GM12878 (cell line): ENCODE results near the gene UNK. TPM values are rescaled to one million over a fixed set of nuclear protein-coding genes. Genes with fewer than 3 reads are reported as not detected.
"Not testable (repeated sequence)": the region's sequence is repeated elsewhere in the genome, so short reads cannot be mapped to it uniquely, and the experiment has no call there.

ENCODE experiments used
- ATAC-seq: fragments of 200-7000 bp; cut with Tn5 transposase; 3 replicates; pipeline ENCODE4 v1.9.1; 2020; ENCODE audit warnings: mild to moderate bottlenecking, moderate library complexity
- BruUV-seq: library from RNA; stranded (reverse); fragments of 400-500 nt; replicated peaks from 2 replicates; lab custom pipeline; 2021; lab: Mats Ljungman, UMichigan
- CTCF ChIA-PET: fragments of 300-600 bp; sonication (Branson Sonifier 250); formaldehyde crosslinking; extraction: SDS; loops from one replicate; lab custom pipeline; 2021; ENCODE audit warnings: inconsistent platforms; lab: Yijun Ruan, JAX
- POLR2A ChIA-PET: fragments of 350-600 bp; formaldehyde crosslinking; extraction: SDS; loops from one replicate; lab custom pipeline; 2021; ENCODE audit warnings: inconsistent platforms; lab: Charles Lee
- RAD21 ChIA-PET: fragments of 300-600 bp; sonication (Branson Sonifier 250); formaldehyde crosslinking; loops from one replicate; lab custom pipeline; 2023; ENCODE audit warnings: antibody characterized with exemption; ENCODE audit not compliant: unreplicated experiment; lab: Charles Lee
- SMC1A ChIA-PET: fragments of 300-600 bp; sonication (Branson Sonifier 250); formaldehyde crosslinking; loops from one replicate; lab custom pipeline; 2023; ENCODE audit not compliant: unreplicated experiment, uncharacterized antibody; lab: Charles Lee
- DNase-seq: peaks from one replicate; pipeline ENCODE4 v3.0.0-alpha.2; 2011; ENCODE audit warnings: low read depth, low spot score
- FAIRE-seq: peaks from 3 replicates; lab custom pipeline; 2011; peaks lifted over from hg19 to GRCh38; lab: Jason Lieb, UNC
- H2AFZ ChIP-seq: 2 replicates; pipeline ENCODE4 v1.6.0; 2011; ENCODE audit warnings: low read depth, low read length, control low read depth; ENCODE audit not compliant: control insufficient read depth
- H3K27ac ChIP-seq: 2 replicates; pipeline ENCODE4 v1.5.1; 2011; ENCODE audit warnings: control low read depth; ENCODE audit not compliant: control insufficient read depth, insufficient read depth
- H3K27me3 ChIP-seq, 2 experiments: replicated peaks in 1 of 2; 2 replicates each; pipeline versions ENCODE4 v1.6.0 to v1.6.1; 2011; ENCODE audit warnings: low read length in 1 of 2; ENCODE audit not compliant: control insufficient read depth in 2 of 2, insufficient read depth in 2 of 2
- H3K36me3 ChIP-seq, 2 experiments: 2 replicates each; pipeline ENCODE4 v1.5.1; 2011; ENCODE audit warnings: low read length in 1 of 2; ENCODE audit not compliant: control insufficient read depth in 2 of 2, insufficient read depth in 2 of 2
- H3K4me1 ChIP-seq: 2 replicates; pipeline ENCODE4 v1.6.1; 2011; ENCODE audit warnings: mild to moderate bottlenecking, low read length, moderate library complexity, mixed read lengths; ENCODE audit not compliant: control insufficient read depth, insufficient read depth
- H3K4me2 ChIP-seq: 2 replicates; pipeline ENCODE4 v1.6.0; 2011; ENCODE audit warnings: control low read depth; ENCODE audit not compliant: control insufficient read depth, insufficient read depth
- H3K4me3 ChIP-seq: fragments of 200-600 bp; sonication (generic); 2 replicates; pipeline ENCODE4 v1.5.1; 2016
- H3K79me2 ChIP-seq: 2 replicates; pipeline ENCODE4 v1.6.0; 2011; ENCODE audit warnings: low read length; ENCODE audit not compliant: control insufficient read depth, insufficient read depth
- H3K9ac ChIP-seq: 2 replicates; pipeline ENCODE4 v1.8.0; 2011; ENCODE audit warnings: low read length, control low read depth, mixed read lengths; ENCODE audit not compliant: control insufficient read depth, insufficient read depth
- H3K9me3 ChIP-seq: replicated peaks from 3 replicates; pipeline ENCODE4 v1.5.1; 2011; ENCODE audit warnings: mild to moderate bottlenecking, low read length; ENCODE audit not compliant: control insufficient read depth, insufficient read depth
- H4K20me1 ChIP-seq: 2 replicates; pipeline ENCODE4 v1.6.0; 2011; ENCODE audit not compliant: control insufficient read depth, insufficient read depth
- BMI1 ChIP-seq: fragments of 450-650 bp; IDR thresholded peaks from 2 replicates; pipeline ENCODE4 v1.6.1; 2016; ENCODE audit warnings: mild to moderate bottlenecking, moderate library complexity, borderline replicate concordance
- CBX3 ChIP-seq: fragments of 200-600 bp; sonication (generic); IDR thresholded peaks from 2 replicates; pipeline ENCODE4 v1.6.1; 2016; ENCODE audit warnings: low read depth, borderline replicate concordance
- EGR1 ChIP-seq, 2 experiments: IDR thresholded peaks; 1 replicate in 1 of 2; 2 replicates in 1 of 2; pipeline ENCODE4 v1.6.1; 2011 to 2012; ENCODE audit warnings: low read depth in 2 of 2, low read length in 2 of 2, borderline replicate concordance in 1 of 2, mild to moderate bottlenecking in 1 of 2, moderate library complexity in 1 of 2
- NFYA ChIP-seq: IDR thresholded peaks from 2 replicates; pipeline ENCODE4 v1.6.1; 2011; ENCODE audit warnings: low read depth, mild to moderate bottlenecking, low read length, improper control_type of control experiment, borderline replicate concordance
- PKNOX1 ChIP-seq: fragments of 450-650 bp; IDR thresholded peaks from 2 replicates; pipeline ENCODE4 v1.6.1; 2016; ENCODE audit warnings: mild to moderate bottlenecking
- POLR2A ChIP-seq: IDR thresholded peaks from 2 replicates; pipeline ENCODE4 v1.6.1; 2011; ENCODE audit warnings: low read depth, mild to moderate bottlenecking, low read length
- POU2F2 ChIP-seq: IDR thresholded peaks from 3 replicates; pipeline ENCODE4 v1.6.1; 2011; ENCODE audit warnings: low read depth, mild to moderate bottlenecking, low read length, borderline replicate concordance
- SIN3A ChIP-seq: IDR thresholded peaks from 2 replicates; pipeline ENCODE4 v1.6.1; 2012; ENCODE audit warnings: low read depth, low read length, improper control_type of control experiment
- STAT3 ChIP-seq: IDR thresholded peaks from 2 replicates; pipeline ENCODE4 v1.6.1; 2011; ENCODE audit warnings: low read depth, low read length, improper control_type of control experiment
- ZNF217 ChIP-seq: fragments of 450-650 bp; IDR thresholded peaks from 2 replicates; pipeline ENCODE4 v1.6.1; 2017; ENCODE audit warnings: antibody characterized with exemption, mild to moderate bottlenecking
- ZNF384 ChIP-seq: IDR thresholded peaks from 2 replicates; pipeline ENCODE4 v1.6.1; 2012; ENCODE audit warnings: low read depth, mild to moderate bottlenecking, low read length, improper control_type of control experiment, borderline replicate concordance
- WGBS: methylation state at CpG from one replicate; pipeline ENCODE4 v1.1.6; 2016; ENCODE audit warnings: low lambda C conversion rate; ENCODE audit not compliant: insufficient replicate concordance, insufficient coverage; ENCODE audit errors: missing lambda C conversion rate; 5-methylcytosine and 5-hydroxymethylcytosine counted together
- in situ Hi-C: fragments of 300-500 bp; cut with MboI; formaldehyde crosslinking; loops from 9 replicates; pipeline ENCODE4 v1.14.3; 2018; ENCODE audit warnings: mixed read lengths
- intact Hi-C: fragments of 100-400 bp; cut with micrococcal nuclease; formaldehyde crosslinking; loops from one replicate; pipeline ENCODE4 v1.14.2; 2022; ENCODE audit not compliant: unreplicated experiment
- polyA plus RNA-seq, 11 experiments: library from polyadenylated mRNA; depleted of rRNA in 4 of 11; unstranded in 6 of 11; stranded (reverse) in 5 of 11; fragments of >200 nt; fragmentation: Nextera tagmentation in 4 of 11; fragmentation: Illumina TruSeq in 1 of 11; extraction: Ambion mirVana in 4 of 11; extraction: Trizol in 1 of 11; gene quantifications; 1 replicate in 1 of 11; 2 replicates in 10 of 11; pipeline versions ENCODE4 v1.2.1 to v1.2.3, GENCODE V29; 2011 to 2016; ENCODE audit warnings: inconsistent platforms in 2 of 11, missing spikeins in 2 of 11, low read depth in 1 of 11
- total RNA-seq, 4 experiments: library from RNA; depleted of rRNA in 3 of 4; stranded (reverse); fragments of >200 nt in 3 of 4; fragmentation: Illumina TruSeq in 1 of 4; extraction: Trizol in 1 of 4; gene quantifications; 2 replicates each; pipeline versions ENCODE4 v1.2.1 to v1.2.3, GENCODE V29; 2013 to 2021

Gene UNK
- total and polyA plus RNA-seq, 10 of the 15 experiments (the other 5 are each of a cell fraction or from before 2014, with no cell fraction given): 8.9 to 34.5 (median 27.3) TPM

GRCh38 chr17:75859358-75859757 is 74.8 kb downstream of the UNK start:
- CTCF ChIA-PET: interaction anchor here (0.7 to 9.4 kb wide), 10 partner anchors 9 to 227 kb away, joined by 3 to 117 read pairs (median 6); partner anchors contain the start of genes GALK1, TRIM47, TRIM65 and UNC13D
- H4K20me1 ChIP-seq, H3K9ac ChIP-seq, H3K27me3 ChIP-seq, H3K9me3 ChIP-seq, H3K4me3 ChIP-seq, in situ Hi-C loops, BruUV-seq, DNase-seq, ATAC-seq, FAIRE-seq, H3K36me3 ChIP-seq, H2AFZ ChIP-seq: not testable (repeated sequence)
- POLR2A ChIA-PET: interaction anchor here (0.6 to 5.8 kb wide), 15 partner anchors 9 to 245 kb away, joined by 3 to 39 read pairs (median 4); partner anchors contain the start of genes GALK1, TRIM47, TRIM65 and UNC13D
- WGBS: 70% methylated on average over 10 of the region's 10 CpGs
- peak overlapping the region; percentile 82 for H3K27ac ChIP-seq
- 0 out of 2 replicates have a peak overlapping the region, but pooled peaks have one; percentile 71 for H3K4me2 ChIP-seq
- SMC1A ChIA-PET: interaction anchor here (1.1 to 3.1 kb wide), 9 partner anchors 13 to 96 kb away, joined by 3 to 14 read pairs (median 5); partner anchors contain the start of genes TRIM65 and UNC13D
- H3K79me2 ChIP-seq: peaks cover 14% of the 10 kb centered on the region
- H3K4me1 ChIP-seq: peaks cover 23% of the 10 kb centered on the region
- RAD21 ChIA-PET: interaction anchor here (0.7 to 2.9 kb wide), 11 partner anchors 15 to 106 kb away, joined by 3 to 21 read pairs (median 6); partner anchors contain the start of genes FBF1, GALK1, MRPL38 and TRIM65
- TF ChIP-seq EGR1 (IDR thresholded peaks at IDR 0.05; ENCODE audit: borderline replicate concordance in 1 of 2, low read depth in 2 of 2, low read length in 2 of 2): peak in 1 of 2 experiments; percentile 8; a peak in 1 of 3 replicates
- intact Hi-C loops: loop anchor here (5.0 kb wide), 1 partner anchor 38 kb away; the partner anchor contains the start of gene TRIM65

- peaks cover 33% of the 10 kb centered on the region for H3K4me1 ChIP-seq
- FAIRE-seq (no peak), ATAC-seq (no peak), DNase-seq (no peak)
- no peak overlapping the region for H3K9ac ChIP-seq
- in situ Hi-C loops: no loop called here
- no peaks in the 10 kb centered on the region for H3K36me3 ChIP-seq
- POLR2A ChIA-PET: interaction anchor here (1.1 to 5.1 kb wide), 3 partner anchors 14 to 83 kb away, joined by 3 to 39 read pairs (median 3); partner anchors contain the start of gene UNC13D
- no peaks in the 10 kb centered on the region for H3K79me2 ChIP-seq
- no peaks in the 10 kb centered on the region for H4K20me1 ChIP-seq
- RAD21 ChIA-PET: no interaction called here
- intact Hi-C loops: no loop called here
- CTCF ChIA-PET: interaction anchor here (0.7 to 9.4 kb wide), 14 partner anchors 9 to 109 kb away, joined by 3 to 117 read pairs (median 6); partner anchors contain the start of genes GALK1, MRPL38, TRIM47 and TRIM65
- no TSS peak for BruUV-seq
- H3K4me3 ChIP-seq: no peak overlapping the region
- no peak overlapping the region for H3K4me2 ChIP-seq
- no peaks in the 10 kb centered on the region for H3K27me3 ChIP-seq
- SMC1A ChIA-PET: interaction anchor here (0.7 to 1.4 kb wide), 5 partner anchors 12 to 98 kb away, joined by 3 to 4 read pairs (median 3); partner anchors contain the start of gene TRIM47
- no peak overlapping the region for H3K27ac ChIP-seq
- H3K9me3 ChIP-seq: no peaks in the 10 kb centered on the region
- H2AFZ ChIP-seq: no peak overlapping the region
- 78% methylated on average over 9 of the region's 9 CpGs for WGBS
- TF ChIP-seq CBX3 (no peak), BMI1 (no peak), POLR2A (no peak), ZNF384 (no peak), EGR1 (IDR thresholded peaks at IDR 0.05; ENCODE audit: borderline replicate concordance in 1 of 2, low read depth in 2 of 2, low read length in 2 of 2) (no peak), PKNOX1 (no peak), ZNF217 (no peak), POU2F2 (no peak), STAT3 (no peak), NFYA (no peak), SIN3A (no peak)
Measured at GRCh38 chr17:75861927-75862317, 77.3 kb downstream of the UNK start.
